Ishikawa (cell line): ENCODE data around the gene PLAAT5.

Experiments
- CEBPB ChIP-seq: IDR thresholded peaks from 2 replicates; pipeline ENCODE4 v1.6.1; 2012
- EGR1 ChIP-seq: IDR thresholded peaks from 2 replicates; pipeline ENCODE4 v1.6.1; 2012
- YY1 ChIP-seq: IDR thresholded peaks from 2 replicates; pipeline ENCODE4 v1.6.1; 2012; ENCODE audit warnings: low read depth
- TF ChIP-seq, protein P1 (sequence below): IDR thresholded peaks from 2 replicates; pipeline ENCODE4 v1.6.1; 2012; ENCODE audit warnings: low read depth, mild to moderate bottlenecking

GRCh38 chr11:63445118-63445517, 45.8 kb downstream of the PLAAT5 start:
- TF ChIP-seq EGR1: no peak
- no peak for TF ChIP-seq CEBPB
- no peak for TF ChIP-seq YY1
- TF ChIP-seq, protein P1, sequence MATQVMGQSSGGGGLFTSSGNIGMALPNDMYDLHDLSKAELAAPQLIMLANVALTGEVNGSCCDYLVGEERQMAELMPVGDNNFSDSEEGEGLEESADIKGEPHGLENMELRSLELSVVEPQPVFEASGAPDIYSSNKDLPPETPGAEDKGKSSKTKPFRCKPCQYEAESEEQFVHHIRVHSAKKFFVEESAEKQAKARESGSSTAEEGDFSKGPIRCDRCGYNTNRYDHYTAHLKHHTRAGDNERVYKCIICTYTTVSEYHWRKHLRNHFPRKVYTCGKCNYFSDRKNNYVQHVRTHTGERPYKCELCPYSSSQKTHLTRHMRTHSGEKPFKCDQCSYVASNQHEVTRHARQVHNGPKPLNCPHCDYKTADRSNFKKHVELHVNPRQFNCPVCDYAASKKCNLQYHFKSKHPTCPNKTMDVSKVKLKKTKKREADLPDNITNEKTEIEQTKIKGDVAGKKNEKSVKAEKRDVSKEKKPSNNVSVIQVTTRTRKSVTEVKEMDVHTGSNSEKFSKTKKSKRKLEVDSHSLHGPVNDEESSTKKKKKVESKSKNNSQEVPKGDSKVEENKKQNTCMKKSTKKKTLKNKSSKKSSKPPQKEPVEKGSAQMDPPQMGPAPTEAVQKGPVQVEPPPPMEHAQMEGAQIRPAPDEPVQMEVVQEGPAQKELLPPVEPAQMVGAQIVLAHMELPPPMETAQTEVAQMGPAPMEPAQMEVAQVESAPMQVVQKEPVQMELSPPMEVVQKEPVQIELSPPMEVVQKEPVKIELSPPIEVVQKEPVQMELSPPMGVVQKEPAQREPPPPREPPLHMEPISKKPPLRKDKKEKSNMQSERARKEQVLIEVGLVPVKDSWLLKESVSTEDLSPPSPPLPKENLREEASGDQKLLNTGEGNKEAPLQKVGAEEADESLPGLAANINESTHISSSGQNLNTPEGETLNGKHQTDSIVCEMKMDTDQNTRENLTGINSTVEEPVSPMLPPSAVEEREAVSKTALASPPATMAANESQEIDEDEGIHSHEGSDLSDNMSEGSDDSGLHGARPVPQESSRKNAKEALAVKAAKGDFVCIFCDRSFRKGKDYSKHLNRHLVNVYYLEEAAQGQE: no peak
